GM23338 (cell line): ENCODE measurements around the gene LCOR. TPM values are rescaled to one million over a fixed set of nuclear protein-coding genes. Genes with fewer than 3 reads are reported as not detected.

Experiments
- ATAC-seq: fragments of 200-7000 bp; cut with Tn5 transposase; 3 replicates; pipeline ENCODE4 v1.9.1; 2020
- DNase-seq: peaks from one replicate; pipeline ENCODE4 v3.0.0-alpha.2; 2015; ENCODE audit warnings: low spot score
- H2AFZ ChIP-seq: fragments of 200-600 bp; sonication (generic); 2 replicates; pipeline ENCODE4 v1.8.0; 2016; ENCODE audit warnings: antibody characterized with exemption, mild to moderate bottlenecking, moderate library complexity
- H3F3A ChIP-seq: fragments of 200-600 bp; sonication (generic); replicated peaks from 2 replicates; pipeline ENCODE4 v1.8.0; 2017; ENCODE audit warnings: antibody characterized with exemption, mixed run types, low read depth
- H3K27ac ChIP-seq: fragments of 200-600 bp; sonication (generic); 2 replicates; pipeline ENCODE4 v1.6.1; 2016; ENCODE audit warnings: low read depth
- H3K27me3 ChIP-seq: fragments of 200-600 bp; sonication (generic); 2 replicates; pipeline ENCODE4 v1.8.0; 2016; ENCODE audit warnings: mild to moderate bottlenecking, mixed run types, moderate library complexity; ENCODE audit not compliant: insufficient read depth
- H3K36me3 ChIP-seq: fragments of 200-600 bp; sonication (generic); 2 replicates; pipeline ENCODE4 v1.8.0; 2016; ENCODE audit warnings: mild to moderate bottlenecking; ENCODE audit not compliant: insufficient read depth
- H3K4me1 ChIP-seq: fragments of 200-600 bp; sonication (generic); 2 replicates; pipeline ENCODE4 v1.8.0; 2016; ENCODE audit warnings: mild to moderate bottlenecking, moderate library complexity; ENCODE audit not compliant: insufficient read depth
- H3K4me2 ChIP-seq: fragments of 200-600 bp; sonication (generic); 2 replicates; pipeline ENCODE4 v1.7.1; 2017; ENCODE audit warnings: mixed run types
- H3K4me3 ChIP-seq: fragments of 200-600 bp; sonication (generic); 2 replicates; pipeline ENCODE4 v1.6.1; 2016; ENCODE audit warnings: mixed run types
- H3K79me2 ChIP-seq: fragments of 200-600 bp; sonication (generic); replicated peaks from 2 replicates; pipeline ENCODE4 v1.8.0; 2017; ENCODE audit warnings: mild to moderate bottlenecking; ENCODE audit not compliant: insufficient read depth
- H3K9me2 ChIP-seq: fragments of 200-600 bp; sonication (generic); 2 replicates; pipeline ENCODE4 v1.8.0; 2017; ENCODE audit not compliant: insufficient read depth
- H4K20me1 ChIP-seq: fragments of 200-600 bp; sonication (generic); replicated peaks from 2 replicates; pipeline ENCODE4 v1.8.0; 2017; ENCODE audit warnings: mild to moderate bottlenecking; ENCODE audit not compliant: insufficient read depth
- H3K27ac Mint-ChIP-seq: 2 replicates; pipeline ENCODE4 v1.8.0; 2020; ENCODE audit warnings: inconsistent platforms, mild to moderate bottlenecking, moderate library complexity, mixed read lengths
- H3K27me3 Mint-ChIP-seq: 3 replicates; pipeline ENCODE4 v1.8.0; 2022; ENCODE audit warnings: low read depth, mild to moderate bottlenecking, moderate library complexity, mixed read lengths, inconsistent platforms; ENCODE audit not compliant: insufficient read depth, poor library complexity
- H3K36me3 Mint-ChIP-seq: 3 replicates; pipeline ENCODE4 v1.8.0; 2021; ENCODE audit warnings: low read depth, mild to moderate bottlenecking, inconsistent platforms, moderate library complexity, mixed read lengths
- H3K4me1 Mint-ChIP-seq: 3 replicates; pipeline ENCODE4 v1.8.0; 2020; ENCODE audit warnings: mild to moderate bottlenecking, inconsistent platforms, mixed read lengths
- H3K4me3 Mint-ChIP-seq: 3 replicates; pipeline ENCODE4 v1.8.0; 2021; ENCODE audit warnings: moderate library complexity, mild to moderate bottlenecking, inconsistent platforms, mixed read lengths
- H3K9me3 Mint-ChIP-seq: 3 replicates; pipeline ENCODE4 v1.8.0; 2020; ENCODE audit warnings: moderate library complexity, mild to moderate bottlenecking, inconsistent platforms, mixed read lengths
- CREB1 ChIP-seq: fragments of 250-450 bp; sonication (Bioruptor Pico); IDR thresholded peaks from 2 replicates; pipeline ENCODE4 v1.5.0; 2020; ENCODE audit warnings: low read depth, mild to moderate bottlenecking, moderate library complexity
- EZH2 ChIP-seq: fragments of 200-600 bp; sonication (generic); IDR thresholded peaks from one replicate; pipeline ENCODE4 v1.8.0; 2017; ENCODE audit warnings: antibody characterized with exemption, mild to moderate bottlenecking, low read depth; ENCODE audit not compliant: unreplicated experiment
- EZH2phosphoT487 ChIP-seq: fragments of 200-600 bp; sonication (generic); IDR thresholded peaks from one replicate; pipeline ENCODE4 v1.8.1; 2018; ENCODE audit warnings: antibody characterized with exemption; ENCODE audit not compliant: unreplicated experiment
- JUNB ChIP-seq: IDR thresholded peaks from one replicate; pipeline ENCODE4 v1.6.1; 2016; ENCODE audit warnings: antibody characterized with exemption; ENCODE audit not compliant: unreplicated experiment
- NANOG ChIP-seq: IDR thresholded peaks from 2 replicates; pipeline ENCODE4 v1.6.1; 2016; ENCODE audit warnings: antibody characterized with exemption, borderline replicate concordance
- POLR2AphosphoS5 ChIP-seq: IDR thresholded peaks from 2 replicates; pipeline ENCODE4 v1.6.1; 2016; ENCODE audit warnings: antibody characterized with exemption, low read depth
- STAT1 ChIP-seq: IDR thresholded peaks from one replicate; pipeline ENCODE4 v1.6.1; 2016; ENCODE audit warnings: antibody characterized with exemption; ENCODE audit not compliant: unreplicated experiment
- ZNF114 ChIP-seq: fragments of 250-450 bp; sonication (Bioruptor Pico); IDR thresholded peaks from 2 replicates; pipeline ENCODE4 v1.5.0; 2020; ENCODE audit warnings: mild to moderate bottlenecking, moderate library complexity
- ZNF331 ChIP-seq: fragments of 250-450 bp; sonication (Bioruptor Pico); IDR thresholded peaks from 2 replicates; pipeline ENCODE4 v1.5.0; 2020; ENCODE audit warnings: low read depth, mild to moderate bottlenecking, moderate library complexity
- polyA plus RNA-seq: library from polyadenylated mRNA; unstranded; fragments of >200 nt; fragmentation: Nextera tagmentation; extraction: Ambion mirVana; gene quantifications from 2 replicates; pipeline ENCODE4 v1.2.1, GENCODE V29; 2016
- total RNA-seq: library from RNA; depleted of rRNA; stranded (reverse); fragments of >200 nt; shearing (Covaris generic); gene quantifications from 2 replicates; pipeline ENCODE4 v1.2.3, GENCODE V29; 2014
- TF ChIP-seq, protein P1 (sequence below), 2 experiments: fragments of 200-600 bp in 1 of 2; sonication (generic) in 1 of 2; conservative IDR thresholded peaks; 2 replicates each; pipeline versions ENCODE4 v1.5.1 to v1.6.1; 2016 to 2017; ENCODE audit warnings: antibody characterized with exemption in 2 of 2, low read depth in 2 of 2, mild to moderate bottlenecking in 2 of 2, moderate library complexity in 1 of 2
- TF ChIP-seq, protein P2 (sequence below): fragments of 250-450 bp; sonication (Bioruptor Pico); IDR thresholded peaks from 2 replicates; pipeline ENCODE4 v1.5.0; 2020; ENCODE audit warnings: mild to moderate bottlenecking, moderate library complexity
- TF ChIP-seq, protein P3 (sequence below): IDR thresholded peaks from one replicate; pipeline ENCODE4 v1.6.1; 2018; ENCODE audit warnings: antibody characterized with exemption; ENCODE audit not compliant: unreplicated experiment
- TF ChIP-seq, protein P4 (sequence below): IDR thresholded peaks from 2 replicates; pipeline ENCODE4 v1.6.1; 2016; ENCODE audit warnings: antibody characterized with exemption

LCOR gene
- total and polyA plus RNA-seq, 2 experiments from 2014 or later, result 6.9 to 14.9 TPM

DNA sequence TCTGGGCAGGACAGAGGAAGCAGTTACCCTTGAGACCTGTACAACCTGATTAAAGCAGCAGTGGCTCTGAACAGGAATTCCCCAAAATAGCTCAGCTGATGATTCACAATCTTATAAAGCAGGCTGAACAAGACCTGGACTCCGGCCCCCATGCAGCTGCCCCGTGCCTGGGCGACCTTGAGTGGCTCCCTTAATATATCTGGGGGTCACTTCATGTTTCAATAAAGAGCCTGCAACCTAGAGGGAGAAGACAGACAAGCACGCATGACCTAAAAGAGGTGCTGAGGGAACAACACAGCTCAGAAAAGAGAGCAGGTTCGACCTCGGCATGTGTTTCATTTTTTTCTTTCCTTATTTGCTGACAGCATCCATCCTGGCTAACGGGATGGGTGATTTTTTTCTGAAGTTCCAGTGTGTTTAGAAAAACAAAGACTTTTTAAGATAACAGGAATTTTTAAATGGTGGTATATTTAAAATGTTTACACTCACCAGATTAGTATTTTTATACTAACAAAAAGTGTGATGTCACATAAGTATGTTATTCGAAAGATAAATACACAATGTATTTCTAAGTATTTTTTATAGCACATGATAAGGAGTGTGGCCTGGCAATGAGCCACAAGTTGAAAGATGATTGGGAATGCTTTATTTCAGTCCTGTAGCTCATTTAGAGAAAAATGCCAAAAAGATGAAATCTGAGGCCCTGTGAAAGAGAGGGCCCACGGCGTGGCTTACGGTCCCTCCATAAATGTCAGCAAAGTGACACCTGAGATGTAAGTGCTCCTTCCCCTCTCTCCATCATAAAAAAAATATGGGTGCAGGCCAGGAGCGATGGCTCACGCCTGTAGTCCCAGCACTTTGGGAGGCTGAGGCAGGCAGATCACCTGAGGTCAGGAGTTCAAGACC, 192.3 kb downstream of the LCOR start:
- H2AFZ ChIP-seq, result no peak overlapping the region
- no peaks in the 10 kb centered on the region for H3K27me3 ChIP-seq
- DNase-seq (no peak), ATAC-seq (no peak)
- Mint-ChIP-seq H3K4me3 (no peak overlapping the region), H3K9me3 (no peaks in the 10 kb centered on the region), H3K36me3 (no peaks in the 10 kb centered on the region), H3K27ac (no peak overlapping the region), H3K27me3 (peaks cover 19% of the 10 kb centered on the region), H3K4me1 (peaks cover 21% of the 10 kb centered on the region)
- TF ChIP-seq POLR2AphosphoS5, result no peak
- TF ChIP-seq CREB1 (CRISPR knock-in tag), result no peak
- no peak for TF ChIP-seq ZNF331
- TF ChIP-seq, protein P1, sequence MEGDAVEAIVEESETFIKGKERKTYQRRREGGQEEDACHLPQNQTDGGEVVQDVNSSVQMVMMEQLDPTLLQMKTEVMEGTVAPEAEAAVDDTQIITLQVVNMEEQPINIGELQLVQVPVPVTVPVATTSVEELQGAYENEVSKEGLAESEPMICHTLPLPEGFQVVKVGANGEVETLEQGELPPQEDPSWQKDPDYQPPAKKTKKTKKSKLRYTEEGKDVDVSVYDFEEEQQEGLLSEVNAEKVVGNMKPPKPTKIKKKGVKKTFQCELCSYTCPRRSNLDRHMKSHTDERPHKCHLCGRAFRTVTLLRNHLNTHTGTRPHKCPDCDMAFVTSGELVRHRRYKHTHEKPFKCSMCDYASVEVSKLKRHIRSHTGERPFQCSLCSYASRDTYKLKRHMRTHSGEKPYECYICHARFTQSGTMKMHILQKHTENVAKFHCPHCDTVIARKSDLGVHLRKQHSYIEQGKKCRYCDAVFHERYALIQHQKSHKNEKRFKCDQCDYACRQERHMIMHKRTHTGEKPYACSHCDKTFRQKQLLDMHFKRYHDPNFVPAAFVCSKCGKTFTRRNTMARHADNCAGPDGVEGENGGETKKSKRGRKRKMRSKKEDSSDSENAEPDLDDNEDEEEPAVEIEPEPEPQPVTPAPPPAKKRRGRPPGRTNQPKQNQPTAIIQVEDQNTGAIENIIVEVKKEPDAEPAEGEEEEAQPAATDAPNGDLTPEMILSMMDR (conservative IDR thresholded peaks at IDR 0.05; ENCODE audit: low read depth in 2 of 2), result no peak
- no peak for TF ChIP-seq ZNF114 (CRISPR knock-in tag)
- TF ChIP-seq, protein P2, sequence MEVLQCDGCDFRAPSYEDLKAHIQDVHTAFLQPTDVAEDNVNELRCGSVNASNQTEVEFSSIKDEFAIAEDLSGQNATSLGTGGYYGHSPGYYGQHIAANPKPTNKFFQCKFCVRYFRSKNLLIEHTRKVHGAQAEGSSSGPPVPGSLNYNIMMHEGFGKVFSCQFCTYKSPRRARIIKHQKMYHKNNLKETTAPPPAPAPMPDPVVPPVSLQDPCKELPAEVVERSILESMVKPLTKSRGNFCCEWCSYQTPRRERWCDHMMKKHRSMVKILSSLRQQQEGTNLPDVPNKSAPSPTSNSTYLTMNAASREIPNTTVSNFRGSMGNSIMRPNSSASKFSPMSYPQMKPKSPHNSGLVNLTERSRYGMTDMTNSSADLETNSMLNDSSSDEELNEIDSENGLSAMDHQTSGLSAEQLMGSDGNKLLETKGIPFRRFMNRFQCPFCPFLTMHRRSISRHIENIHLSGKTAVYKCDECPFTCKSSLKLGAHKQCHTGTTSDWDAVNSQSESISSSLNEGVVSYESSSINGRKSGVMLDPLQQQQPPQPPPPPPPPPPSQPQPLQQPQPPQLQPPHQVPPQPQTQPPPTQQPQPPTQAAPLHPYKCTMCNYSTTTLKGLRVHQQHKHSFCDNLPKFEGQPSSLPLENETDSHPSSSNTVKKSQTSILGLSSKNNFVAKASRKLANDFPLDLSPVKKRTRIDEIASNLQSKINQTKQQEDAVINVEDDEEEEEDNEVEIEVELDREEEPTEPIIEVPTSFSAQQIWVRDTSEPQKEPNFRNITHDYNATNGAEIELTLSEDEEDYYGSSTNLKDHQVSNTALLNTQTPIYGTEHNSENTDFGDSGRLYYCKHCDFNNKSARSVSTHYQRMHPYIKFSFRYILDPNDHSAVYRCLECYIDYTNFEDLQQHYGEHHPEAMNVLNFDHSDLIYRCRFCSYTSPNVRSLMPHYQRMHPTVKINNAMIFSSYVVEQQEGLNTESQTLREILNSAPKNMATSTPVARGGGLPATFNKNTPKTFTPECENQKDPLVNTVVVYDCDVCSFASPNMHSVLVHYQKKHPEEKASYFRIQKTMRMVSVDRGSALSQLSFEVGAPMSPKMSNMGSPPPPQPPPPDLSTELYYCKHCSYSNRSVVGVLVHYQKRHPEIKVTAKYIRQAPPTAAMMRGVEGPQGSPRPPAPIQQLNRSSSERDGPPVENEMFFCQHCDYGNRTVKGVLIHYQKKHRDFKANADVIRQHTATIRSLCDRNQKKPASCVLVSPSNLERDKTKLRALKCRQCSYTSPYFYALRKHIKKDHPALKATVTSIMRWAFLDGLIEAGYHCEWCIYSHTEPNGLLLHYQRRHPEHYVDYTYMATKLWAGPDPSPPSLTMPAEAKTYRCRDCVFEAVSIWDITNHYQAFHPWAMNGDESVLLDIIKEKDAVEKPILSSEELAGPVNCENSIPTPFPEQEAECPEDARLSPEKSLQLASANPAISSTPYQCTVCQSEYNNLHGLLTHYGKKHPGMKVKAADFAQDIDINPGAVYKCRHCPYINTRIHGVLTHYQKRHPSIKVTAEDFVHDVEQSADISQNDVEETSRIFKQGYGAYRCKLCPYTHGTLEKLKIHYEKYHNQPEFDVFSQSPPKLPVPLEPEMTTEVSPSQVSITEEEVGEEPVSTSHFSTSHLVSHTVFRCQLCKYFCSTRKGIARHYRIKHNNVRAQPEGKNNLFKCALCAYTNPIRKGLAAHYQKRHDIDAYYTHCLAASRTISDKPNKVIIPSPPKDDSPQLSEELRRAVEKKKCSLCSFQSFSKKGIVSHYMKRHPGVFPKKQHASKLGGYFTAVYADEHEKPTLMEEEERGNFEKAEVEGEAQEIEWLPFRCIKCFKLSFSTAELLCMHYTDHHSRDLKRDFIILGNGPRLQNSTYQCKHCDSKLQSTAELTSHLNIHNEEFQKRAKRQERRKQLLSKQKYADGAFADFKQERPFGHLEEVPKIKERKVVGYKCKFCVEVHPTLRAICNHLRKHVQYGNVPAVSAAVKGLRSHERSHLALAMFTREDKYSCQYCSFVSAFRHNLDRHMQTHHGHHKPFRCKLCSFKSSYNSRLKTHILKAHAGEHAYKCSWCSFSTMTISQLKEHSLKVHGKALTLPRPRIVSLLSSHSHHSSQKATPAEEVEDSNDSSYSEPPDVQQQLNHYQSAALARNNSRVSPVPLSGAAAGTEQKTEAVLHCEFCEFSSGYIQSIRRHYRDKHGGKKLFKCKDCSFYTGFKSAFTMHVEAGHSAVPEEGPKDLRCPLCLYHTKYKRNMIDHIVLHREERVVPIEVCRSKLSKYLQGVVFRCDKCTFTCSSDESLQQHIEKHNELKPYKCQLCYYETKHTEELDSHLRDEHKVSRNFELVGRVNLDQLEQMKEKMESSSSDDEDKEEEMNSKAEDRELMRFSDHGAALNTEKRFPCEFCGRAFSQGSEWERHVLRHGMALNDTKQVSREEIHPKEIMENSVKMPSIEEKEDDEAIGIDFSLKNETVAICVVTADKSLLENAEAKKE (CRISPR knock-in tag), result no peak
- no peak for TF ChIP-seq JUNB
- TF ChIP-seq STAT1, result no peak
- TF ChIP-seq EZH2phosphoT487, result no peak
- TF ChIP-seq NANOG, result no peak
- TF ChIP-seq, protein P3, sequence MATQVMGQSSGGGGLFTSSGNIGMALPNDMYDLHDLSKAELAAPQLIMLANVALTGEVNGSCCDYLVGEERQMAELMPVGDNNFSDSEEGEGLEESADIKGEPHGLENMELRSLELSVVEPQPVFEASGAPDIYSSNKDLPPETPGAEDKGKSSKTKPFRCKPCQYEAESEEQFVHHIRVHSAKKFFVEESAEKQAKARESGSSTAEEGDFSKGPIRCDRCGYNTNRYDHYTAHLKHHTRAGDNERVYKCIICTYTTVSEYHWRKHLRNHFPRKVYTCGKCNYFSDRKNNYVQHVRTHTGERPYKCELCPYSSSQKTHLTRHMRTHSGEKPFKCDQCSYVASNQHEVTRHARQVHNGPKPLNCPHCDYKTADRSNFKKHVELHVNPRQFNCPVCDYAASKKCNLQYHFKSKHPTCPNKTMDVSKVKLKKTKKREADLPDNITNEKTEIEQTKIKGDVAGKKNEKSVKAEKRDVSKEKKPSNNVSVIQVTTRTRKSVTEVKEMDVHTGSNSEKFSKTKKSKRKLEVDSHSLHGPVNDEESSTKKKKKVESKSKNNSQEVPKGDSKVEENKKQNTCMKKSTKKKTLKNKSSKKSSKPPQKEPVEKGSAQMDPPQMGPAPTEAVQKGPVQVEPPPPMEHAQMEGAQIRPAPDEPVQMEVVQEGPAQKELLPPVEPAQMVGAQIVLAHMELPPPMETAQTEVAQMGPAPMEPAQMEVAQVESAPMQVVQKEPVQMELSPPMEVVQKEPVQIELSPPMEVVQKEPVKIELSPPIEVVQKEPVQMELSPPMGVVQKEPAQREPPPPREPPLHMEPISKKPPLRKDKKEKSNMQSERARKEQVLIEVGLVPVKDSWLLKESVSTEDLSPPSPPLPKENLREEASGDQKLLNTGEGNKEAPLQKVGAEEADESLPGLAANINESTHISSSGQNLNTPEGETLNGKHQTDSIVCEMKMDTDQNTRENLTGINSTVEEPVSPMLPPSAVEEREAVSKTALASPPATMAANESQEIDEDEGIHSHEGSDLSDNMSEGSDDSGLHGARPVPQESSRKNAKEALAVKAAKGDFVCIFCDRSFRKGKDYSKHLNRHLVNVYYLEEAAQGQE, result no peak
- TF ChIP-seq, protein P4, sequence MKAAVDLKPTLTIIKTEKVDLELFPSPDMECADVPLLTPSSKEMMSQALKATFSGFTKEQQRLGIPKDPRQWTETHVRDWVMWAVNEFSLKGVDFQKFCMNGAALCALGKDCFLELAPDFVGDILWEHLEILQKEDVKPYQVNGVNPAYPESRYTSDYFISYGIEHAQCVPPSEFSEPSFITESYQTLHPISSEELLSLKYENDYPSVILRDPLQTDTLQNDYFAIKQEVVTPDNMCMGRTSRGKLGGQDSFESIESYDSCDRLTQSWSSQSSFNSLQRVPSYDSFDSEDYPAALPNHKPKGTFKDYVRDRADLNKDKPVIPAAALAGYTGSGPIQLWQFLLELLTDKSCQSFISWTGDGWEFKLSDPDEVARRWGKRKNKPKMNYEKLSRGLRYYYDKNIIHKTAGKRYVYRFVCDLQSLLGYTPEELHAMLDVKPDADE, result no peak
- TF ChIP-seq EZH2, result no peak
- H3K4me2 ChIP-seq, result no peak overlapping the region
- H3K36me3 ChIP-seq, result no peaks in the 10 kb centered on the region
- no peaks in the 10 kb centered on the region for H4K20me1 ChIP-seq
- H3K4me1 ChIP-seq, result no peaks in the 10 kb centered on the region
- H3K79me2 ChIP-seq, result no peaks in the 10 kb centered on the region
- no peaks in the 10 kb centered on the region for H3K9me2 ChIP-seq
- H3F3A ChIP-seq, result no peaks in the 10 kb centered on the region
- H3K27ac ChIP-seq, result no peak overlapping the region
- no peak overlapping the region for H3K4me3 ChIP-seq
